Upper lobe of left lung (tissue), 4 donors: Measurements from ENCODE around the gene NPC1.

Experiments
- EP300 ChIP-seq, 4 donors: sonication (generic); formaldehyde crosslinking; IDR thresholded peaks; one replicate each; pipeline ENCODE4 v1.5.1; 2017; ENCODE audit warnings: antibody characterized with exemption in 4 of 4, control low read depth in 2 of 4
- POLR2A ChIP-seq, 4 donors: fragments of 450-650 bp; IDR thresholded peaks; one replicate each; pipeline ENCODE4 v1.5.1; 2016 to 2017; ENCODE audit warnings: antibody characterized with exemption in 4 of 4, mild to moderate bottlenecking in 2 of 4
- TF ChIP-seq, protein P1 (sequence below), 6 experiments: fragments of 450-650 bp in 4 of 6; fragments of 200-600 bp in 2 of 6; sonication (generic) in 2 of 6; IDR thresholded peaks; one replicate each; pipeline ENCODE4 v1.5.1; 2016 to 2019; ENCODE audit warnings: antibody characterized with exemption in 6 of 6

DNA sequence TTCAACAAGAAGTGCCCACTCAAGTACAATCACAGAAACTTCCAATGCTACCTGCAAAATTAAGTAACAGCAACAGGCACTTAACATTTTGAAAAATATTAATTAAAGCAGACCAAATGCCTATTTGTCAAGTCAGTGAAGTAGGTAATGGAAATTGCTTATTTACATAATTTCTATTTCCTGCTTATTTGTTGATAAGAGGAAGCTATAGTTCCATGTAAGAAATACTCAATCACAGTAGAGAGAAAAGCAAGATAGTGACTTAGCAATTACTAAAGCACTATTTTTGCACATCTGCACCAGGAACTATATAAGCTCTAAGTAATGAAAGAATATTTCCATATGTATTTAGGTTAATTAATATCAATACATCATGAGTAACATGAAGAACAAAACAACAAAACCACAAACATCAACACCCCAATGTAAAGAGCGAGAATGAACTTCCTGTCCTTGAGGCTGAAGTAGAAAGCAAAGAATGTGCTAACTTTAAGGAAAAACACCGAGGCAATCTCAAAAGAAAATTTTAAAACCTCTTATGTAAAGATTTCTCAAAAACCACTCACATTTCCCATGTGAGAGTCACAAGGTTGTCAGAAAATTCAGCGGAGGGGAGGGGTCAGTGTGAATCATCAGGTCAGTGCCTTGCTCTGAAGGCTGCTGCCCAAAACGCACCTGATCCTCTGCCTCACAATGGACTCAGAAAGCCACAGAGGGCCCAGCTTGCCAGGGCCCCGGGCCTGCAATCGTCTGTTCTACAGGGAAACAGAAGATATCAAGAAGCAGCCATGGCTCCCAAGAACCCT, 12.5 kb downstream of the NPC1 start:
- TF ChIP-seq EP300 (IDR thresholded peaks at IDR 0.05) (peak in 1 of 4 donors; percentile 97), POLR2A (IDR thresholded peaks at IDR 0.05) (peak in 1 of 4 donors; percentile 66)
- TF ChIP-seq, protein P1, sequence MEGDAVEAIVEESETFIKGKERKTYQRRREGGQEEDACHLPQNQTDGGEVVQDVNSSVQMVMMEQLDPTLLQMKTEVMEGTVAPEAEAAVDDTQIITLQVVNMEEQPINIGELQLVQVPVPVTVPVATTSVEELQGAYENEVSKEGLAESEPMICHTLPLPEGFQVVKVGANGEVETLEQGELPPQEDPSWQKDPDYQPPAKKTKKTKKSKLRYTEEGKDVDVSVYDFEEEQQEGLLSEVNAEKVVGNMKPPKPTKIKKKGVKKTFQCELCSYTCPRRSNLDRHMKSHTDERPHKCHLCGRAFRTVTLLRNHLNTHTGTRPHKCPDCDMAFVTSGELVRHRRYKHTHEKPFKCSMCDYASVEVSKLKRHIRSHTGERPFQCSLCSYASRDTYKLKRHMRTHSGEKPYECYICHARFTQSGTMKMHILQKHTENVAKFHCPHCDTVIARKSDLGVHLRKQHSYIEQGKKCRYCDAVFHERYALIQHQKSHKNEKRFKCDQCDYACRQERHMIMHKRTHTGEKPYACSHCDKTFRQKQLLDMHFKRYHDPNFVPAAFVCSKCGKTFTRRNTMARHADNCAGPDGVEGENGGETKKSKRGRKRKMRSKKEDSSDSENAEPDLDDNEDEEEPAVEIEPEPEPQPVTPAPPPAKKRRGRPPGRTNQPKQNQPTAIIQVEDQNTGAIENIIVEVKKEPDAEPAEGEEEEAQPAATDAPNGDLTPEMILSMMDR (IDR thresholded peaks at IDR 0.05), result no peak
